H9 (cell line): ENCODE measurements around the gene MTHFD1L. TPM values are rescaled to one million over a fixed set of nuclear protein-coding genes. Genes with fewer than 3 reads are reported as not detected.

Experiments
- DNase-seq: peaks from one replicate; pipeline ENCODE4 v3.0.0-alpha.2; 2017
- H2AFZ ChIP-seq: one replicate; pipeline ENCODE4 v1.6.1; 2013; ENCODE audit warnings: mild to moderate bottlenecking, low read length, control low read depth, moderate library complexity
- H2AK5ac ChIP-seq: 2 replicates; pipeline ENCODE4 v1.6.1; 2013; ENCODE audit warnings: low read length, control low read depth, mixed read lengths; ENCODE audit not compliant: insufficient read length
- H2BK120ac ChIP-seq: one replicate; pipeline ENCODE4 v1.6.1; 2013; ENCODE audit warnings: low read depth, mild to moderate bottlenecking, low read length, control low read depth, inconsistent platforms; ENCODE audit not compliant: poor library complexity, severe bottlenecking
- H2BK12ac ChIP-seq: 2 replicates; pipeline ENCODE4 v1.6.1; 2013; ENCODE audit warnings: low read length, control low read depth, mixed read lengths, low read depth; ENCODE audit not compliant: insufficient read length
- H2BK15ac ChIP-seq: 2 replicates; pipeline ENCODE4 v1.6.1; 2013; ENCODE audit warnings: low read depth, low read length, control low read depth
- H2BK20ac ChIP-seq: one replicate; pipeline ENCODE4 v1.6.1; 2013; ENCODE audit warnings: low read depth, mild to moderate bottlenecking, low read length, control low read depth, inconsistent platforms; ENCODE audit not compliant: poor library complexity, severe bottlenecking
- H2BK5ac ChIP-seq: 2 replicates; pipeline ENCODE4 v1.6.1; 2013; ENCODE audit warnings: low read length, control low read depth, mixed read lengths; ENCODE audit not compliant: insufficient read length
- H3K14ac ChIP-seq: 2 replicates; pipeline ENCODE4 v1.6.1; 2013; ENCODE audit warnings: low read length, control low read depth; ENCODE audit not compliant: insufficient read depth
- H3K18ac ChIP-seq: 2 replicates; pipeline ENCODE4 v1.6.1; 2013; ENCODE audit warnings: low read depth, mild to moderate bottlenecking, mixed read lengths, low read length, control low read depth; ENCODE audit not compliant: insufficient read length
- H3K23ac ChIP-seq: 2 replicates; pipeline ENCODE4 v1.6.1; 2013; ENCODE audit warnings: low read length, control low read depth, mixed read lengths, low read depth; ENCODE audit not compliant: insufficient read length
- H3K23me2 ChIP-seq: 2 replicates; pipeline ENCODE4 v1.6.1; 2013; ENCODE audit warnings: low read depth, mild to moderate bottlenecking, mixed read lengths, low read length, control low read depth; ENCODE audit not compliant: insufficient read length, poor library complexity, severe bottlenecking
- H3K27ac ChIP-seq: 2 replicates; pipeline ENCODE4 v1.5.1; 2013; ENCODE audit warnings: low read length, control low read depth, mixed read lengths, low read depth; ENCODE audit not compliant: insufficient read length
- H3K27me3 ChIP-seq: 2 replicates; pipeline ENCODE4 v1.6.1; 2013; ENCODE audit warnings: low read length, control low read depth, inconsistent platforms; ENCODE audit not compliant: insufficient read depth
- H3K4ac ChIP-seq: 2 replicates; pipeline ENCODE4 v1.6.1; 2013; ENCODE audit warnings: low read depth, mild to moderate bottlenecking, control low read depth, inconsistent platforms, low read length, moderate library complexity
- H3K4me1 ChIP-seq: 2 replicates; pipeline ENCODE4 v1.6.1; 2013; ENCODE audit warnings: low read length, control low read depth, inconsistent platforms; ENCODE audit not compliant: insufficient read depth
- H3K4me2 ChIP-seq: 2 replicates; pipeline ENCODE4 v1.6.1; 2013; ENCODE audit warnings: low read length, control low read depth, mixed read lengths; ENCODE audit not compliant: insufficient read length, insufficient read depth
- H3K56ac ChIP-seq: 2 replicates; pipeline ENCODE4 v1.6.1; 2013; ENCODE audit warnings: low read depth, mild to moderate bottlenecking, mixed read lengths, low read length, control low read depth; ENCODE audit not compliant: insufficient read length
- H3K79me1 ChIP-seq: 2 replicates; pipeline ENCODE4 v1.6.1; 2013; ENCODE audit warnings: low read depth, mild to moderate bottlenecking, moderate library complexity, low read length, control low read depth, inconsistent platforms; ENCODE audit not compliant: insufficient read depth, poor library complexity, severe bottlenecking
- H3K79me2 ChIP-seq: 2 replicates; pipeline ENCODE4 v1.6.1; 2013; ENCODE audit warnings: low read length, control low read depth, inconsistent platforms; ENCODE audit not compliant: insufficient read depth
- H3K9ac ChIP-seq: 2 replicates; pipeline ENCODE4 v1.6.1; 2013; ENCODE audit warnings: low read length, control low read depth, mixed read lengths; ENCODE audit not compliant: insufficient read length; ENCODE audit errors: extremely low read depth
- H3K9me3 ChIP-seq: one replicate; pipeline ENCODE4 v1.6.1; 2013; ENCODE audit warnings: low read depth, low read length, inconsistent platforms; ENCODE audit not compliant: control insufficient read depth
- H3T11ph ChIP-seq: one replicate; pipeline ENCODE4 v1.6.1; 2013; ENCODE audit warnings: mild to moderate bottlenecking, low read length, control low read depth, inconsistent platforms
- H4K20me1 ChIP-seq: one replicate; pipeline ENCODE4 v1.6.1; 2013; ENCODE audit not compliant: control insufficient read depth, insufficient read length, insufficient read depth
- H4K5ac ChIP-seq: 2 replicates; pipeline ENCODE4 v1.6.1; 2013; ENCODE audit warnings: low read depth, mild to moderate bottlenecking, mixed read lengths, low read length, control low read depth; ENCODE audit not compliant: insufficient read length
- H4K8ac ChIP-seq: replicated peaks from 2 replicates; pipeline ENCODE4 v1.6.1; 2013; ENCODE audit warnings: low read length, control low read depth, mixed read lengths, low read depth; ENCODE audit not compliant: insufficient read length
- H4K91ac ChIP-seq: 2 replicates; pipeline ENCODE4 v1.6.1; 2013; ENCODE audit warnings: low read depth, mild to moderate bottlenecking, moderate library complexity, mixed read lengths, low read length, control low read depth; ENCODE audit not compliant: insufficient read length
- H3K27ac Mint-ChIP-seq, 3 experiments: 2 replicates in 2 of 3; 3 replicates in 1 of 3; pipeline ENCODE4 v1.8.0; 2020 to 2021; ENCODE audit warnings: mixed read lengths in 3 of 3, mild to moderate bottlenecking in 1 of 3, moderate library complexity in 1 of 3
- H3K27me3 Mint-ChIP-seq: 2 replicates; pipeline ENCODE4 v1.8.0; 2021; ENCODE audit warnings: low read depth, mild to moderate bottlenecking, moderate library complexity, mixed read lengths
- H3K36me3 Mint-ChIP-seq, 3 experiments: 2 replicates in 2 of 3; 3 replicates in 1 of 3; pipeline ENCODE4 v1.8.0; 2020 to 2021; ENCODE audit warnings: low read depth in 3 of 3, mixed read lengths in 3 of 3; ENCODE audit not compliant: insufficient read depth in 1 of 3
- H3K4me1 Mint-ChIP-seq, 2 experiments: 2 replicates each; pipeline ENCODE4 v1.8.0; 2020; ENCODE audit warnings: mixed read lengths in 2 of 2
- H3K4me3 Mint-ChIP-seq, 2 experiments: 2 replicates in 1 of 2; 3 replicates in 1 of 2; pipeline ENCODE4 v1.8.0; 2020 to 2021; ENCODE audit warnings: mild to moderate bottlenecking in 2 of 2, mixed read lengths in 2 of 2, moderate library complexity in 1 of 2
- H3K9me3 Mint-ChIP-seq, 2 experiments: 2 replicates in 1 of 2; 3 replicates in 1 of 2; pipeline ENCODE4 v1.8.0; 2020; ENCODE audit warnings: mild to moderate bottlenecking in 2 of 2, mixed read lengths in 2 of 2, moderate library complexity in 1 of 2
- WGBS: extraction: QIAGEN DNeasy Blood & Tissue Kit; methylation state at CpG from one replicate; pipeline ENCODE4 v1.1.7; 2013; ENCODE audit warnings: missing lambda C conversion rate, low lambda C conversion rate, mixed read lengths; ENCODE audit not compliant: insufficient read length; ENCODE audit errors: extremely low coverage; 5-methylcytosine and 5-hydroxymethylcytosine counted together
- total RNA-seq: library from RNA; stranded (reverse); gene quantifications from 2 replicates; pipeline ENCODE4 v1.2.1, GENCODE V29; 2021
- TF ChIP-seq, protein P1 (sequence below): fragments of 200-600 bp; sonication (generic); conservative IDR thresholded peaks from 3 replicates; pipeline ENCODE4 v1.8.0; 2021; ENCODE audit warnings: antibody characterized with exemption, mild to moderate bottlenecking

MTHFD1L gene
- total RNA-seq, 1 experiment from 2014 or later, result 90.2 TPM

DNA sequence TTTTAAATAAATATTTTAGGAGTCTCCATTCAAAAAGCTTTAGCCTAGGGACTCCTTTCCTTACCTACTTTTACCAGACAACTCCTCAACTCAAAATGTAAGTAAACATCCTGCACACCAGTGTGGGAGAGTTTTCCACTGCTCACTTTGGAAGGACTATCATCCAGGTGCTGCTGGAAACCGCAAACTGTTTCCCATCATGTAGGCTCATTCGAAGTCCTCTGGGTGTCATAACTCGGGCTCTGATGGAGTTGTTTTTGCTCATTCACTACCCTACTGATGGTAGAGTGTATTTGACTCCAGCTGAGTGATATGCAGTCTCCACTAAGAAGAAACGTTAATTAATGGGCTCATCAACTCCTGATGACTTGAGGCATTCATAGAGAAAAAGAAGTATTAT is 237.8 kb downstream of the MTHFD1L start:
- no peaks in the 10 kb centered on the region; the same call in 1 of the 2 replicates for H3K27me3 Mint-ChIP-seq
- no peak overlapping the region for H2BK20ac ChIP-seq
- no peak for DNase-seq

More for the DNA sequence above, 237.8 kb downstream of the MTHFD1L start:
- Histone ChIP-seq H4K8ac (no peak overlapping the region), H2BK5ac (no peak overlapping the region), H2BK12ac (no peak overlapping the region), H3K9ac (no peak overlapping the region), H3K4ac (no peak overlapping the region), H3K56ac (no peak overlapping the region), H4K20me1 (no peaks in the 10 kb centered on the region), H3T11ph (no peak overlapping the region), H3K4me2 (no peak overlapping the region), H2AK5ac (no peak overlapping the region), H2BK120ac (no peak overlapping the region), H3K27ac (no peak overlapping the region), H3K23me2 (no peaks in the 10 kb centered on the region), H2AFZ (no peak overlapping the region), H4K5ac (no peak overlapping the region), H3K79me1 (no peaks in the 10 kb centered on the region), H3K23ac (no peak overlapping the region), H3K9me3 (no peaks in the 10 kb centered on the region), H4K91ac (no peak overlapping the region), H3K14ac (no peak overlapping the region), H3K18ac (no peak overlapping the region), H3K27me3 (no peaks in the 10 kb centered on the region), H2BK15ac (no peak overlapping the region), H3K79me2 (no peaks in the 10 kb centered on the region), H3K4me1 (peaks cover 3% of the 10 kb centered on the region; the same call in 1 of the 2 replicates)
- Mint-ChIP-seq H3K4me1 (peaks cover 4 to 23% of the 10 kb centered on the region in 2 experiments), H3K9me3 (no peaks in the 10 kb centered on the region), H3K4me3 (no peak overlapping the region), H3K36me3 (peaks cover 7 to 26% (median 22%) of the 10 kb centered on the region in 3 experiments; a peak in 6 of 7 replicates), H3K27ac (peak overlapping the region in 2 of 3 experiments; percentile 18 to 44; a peak in 1 of 7 replicates)
- TF ChIP-seq, protein P1, sequence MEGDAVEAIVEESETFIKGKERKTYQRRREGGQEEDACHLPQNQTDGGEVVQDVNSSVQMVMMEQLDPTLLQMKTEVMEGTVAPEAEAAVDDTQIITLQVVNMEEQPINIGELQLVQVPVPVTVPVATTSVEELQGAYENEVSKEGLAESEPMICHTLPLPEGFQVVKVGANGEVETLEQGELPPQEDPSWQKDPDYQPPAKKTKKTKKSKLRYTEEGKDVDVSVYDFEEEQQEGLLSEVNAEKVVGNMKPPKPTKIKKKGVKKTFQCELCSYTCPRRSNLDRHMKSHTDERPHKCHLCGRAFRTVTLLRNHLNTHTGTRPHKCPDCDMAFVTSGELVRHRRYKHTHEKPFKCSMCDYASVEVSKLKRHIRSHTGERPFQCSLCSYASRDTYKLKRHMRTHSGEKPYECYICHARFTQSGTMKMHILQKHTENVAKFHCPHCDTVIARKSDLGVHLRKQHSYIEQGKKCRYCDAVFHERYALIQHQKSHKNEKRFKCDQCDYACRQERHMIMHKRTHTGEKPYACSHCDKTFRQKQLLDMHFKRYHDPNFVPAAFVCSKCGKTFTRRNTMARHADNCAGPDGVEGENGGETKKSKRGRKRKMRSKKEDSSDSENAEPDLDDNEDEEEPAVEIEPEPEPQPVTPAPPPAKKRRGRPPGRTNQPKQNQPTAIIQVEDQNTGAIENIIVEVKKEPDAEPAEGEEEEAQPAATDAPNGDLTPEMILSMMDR, result no peak
- WGBS, result no CpG with 5 or more reads among the region's 4 CpGs
